WTC11 (cell line): Measurements from ENCODE around the gene CCDC92.

Experiments used
- CREM ChIP-seq: sonication (generic); formaldehyde crosslinking; IDR thresholded peaks from 2 replicates; pipeline ENCODE4 v1.8.1; 2022; ENCODE audit warnings: mild to moderate bottlenecking, missing genetic modification reagents, moderate library complexity
- ELF4 ChIP-seq: sonication (generic); formaldehyde crosslinking; IDR thresholded peaks from 2 replicates; pipeline ENCODE4 v1.8.1; 2022; ENCODE audit warnings: low read depth, mild to moderate bottlenecking, moderate library complexity, missing genetic modification reagents
- TEAD4 ChIP-seq: sonication (generic); formaldehyde crosslinking; IDR thresholded peaks from 2 replicates; pipeline ENCODE4 v1.8.0; 2022; ENCODE audit warnings: mild to moderate bottlenecking, missing genetic modification reagents
- ZNF121 ChIP-seq: sonication (generic); formaldehyde crosslinking; IDR thresholded peaks from 2 replicates; pipeline ENCODE4 v1.8.0; 2023; ENCODE audit warnings: missing genetic modification reagents
- TF ChIP-seq, protein P1 (sequence below): fragments of 200-600 bp; IDR thresholded peaks from 2 replicates; pipeline ENCODE4 v1.8.0; 2022; ENCODE audit warnings: antibody characterized with exemption
- TF ChIP-seq, protein P2 (sequence below): sonication (generic); formaldehyde crosslinking; IDR thresholded peaks from 2 replicates; pipeline ENCODE4 v1.8.1; 2023; ENCODE audit warnings: mild to moderate bottlenecking, missing genetic modification reagents, moderate library complexity
- TF ChIP-seq, protein P3 (sequence below): sonication (generic); formaldehyde crosslinking; IDR thresholded peaks from 2 replicates; pipeline ENCODE4 v1.8.0; 2023; ENCODE audit warnings: missing genetic modification reagents

DNA sequence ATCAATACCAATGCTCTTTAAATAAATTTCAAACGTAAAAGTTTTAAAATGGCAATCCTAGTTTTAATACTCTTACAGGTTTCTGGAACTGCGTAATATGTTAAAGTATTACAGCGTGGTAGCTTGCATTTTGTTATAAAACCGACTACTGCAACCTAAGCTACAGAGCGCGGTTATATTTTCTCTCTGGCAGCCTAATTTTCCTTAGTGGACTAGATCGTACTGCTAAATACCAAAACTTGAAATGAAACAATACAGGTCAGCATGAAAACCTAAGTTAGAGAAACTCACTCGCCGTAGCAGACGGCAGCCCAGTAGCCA, 1.2 kb downstream of the CCDC92 start:
- TF ChIP-seq, protein P1, sequence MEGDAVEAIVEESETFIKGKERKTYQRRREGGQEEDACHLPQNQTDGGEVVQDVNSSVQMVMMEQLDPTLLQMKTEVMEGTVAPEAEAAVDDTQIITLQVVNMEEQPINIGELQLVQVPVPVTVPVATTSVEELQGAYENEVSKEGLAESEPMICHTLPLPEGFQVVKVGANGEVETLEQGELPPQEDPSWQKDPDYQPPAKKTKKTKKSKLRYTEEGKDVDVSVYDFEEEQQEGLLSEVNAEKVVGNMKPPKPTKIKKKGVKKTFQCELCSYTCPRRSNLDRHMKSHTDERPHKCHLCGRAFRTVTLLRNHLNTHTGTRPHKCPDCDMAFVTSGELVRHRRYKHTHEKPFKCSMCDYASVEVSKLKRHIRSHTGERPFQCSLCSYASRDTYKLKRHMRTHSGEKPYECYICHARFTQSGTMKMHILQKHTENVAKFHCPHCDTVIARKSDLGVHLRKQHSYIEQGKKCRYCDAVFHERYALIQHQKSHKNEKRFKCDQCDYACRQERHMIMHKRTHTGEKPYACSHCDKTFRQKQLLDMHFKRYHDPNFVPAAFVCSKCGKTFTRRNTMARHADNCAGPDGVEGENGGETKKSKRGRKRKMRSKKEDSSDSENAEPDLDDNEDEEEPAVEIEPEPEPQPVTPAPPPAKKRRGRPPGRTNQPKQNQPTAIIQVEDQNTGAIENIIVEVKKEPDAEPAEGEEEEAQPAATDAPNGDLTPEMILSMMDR, result no peak
- TF ChIP-seq, protein P2, sequence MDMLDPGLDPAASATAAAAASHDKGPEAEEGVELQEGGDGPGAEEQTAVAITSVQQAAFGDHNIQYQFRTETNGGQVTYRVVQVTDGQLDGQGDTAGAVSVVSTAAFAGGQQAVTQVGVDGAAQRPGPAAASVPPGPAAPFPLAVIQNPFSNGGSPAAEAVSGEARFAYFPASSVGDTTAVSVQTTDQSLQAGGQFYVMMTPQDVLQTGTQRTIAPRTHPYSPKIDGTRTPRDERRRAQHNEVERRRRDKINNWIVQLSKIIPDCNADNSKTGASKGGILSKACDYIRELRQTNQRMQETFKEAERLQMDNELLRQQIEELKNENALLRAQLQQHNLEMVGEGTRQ (CRISPR knock-in tag), result no peak
- TF ChIP-seq, protein P3, sequence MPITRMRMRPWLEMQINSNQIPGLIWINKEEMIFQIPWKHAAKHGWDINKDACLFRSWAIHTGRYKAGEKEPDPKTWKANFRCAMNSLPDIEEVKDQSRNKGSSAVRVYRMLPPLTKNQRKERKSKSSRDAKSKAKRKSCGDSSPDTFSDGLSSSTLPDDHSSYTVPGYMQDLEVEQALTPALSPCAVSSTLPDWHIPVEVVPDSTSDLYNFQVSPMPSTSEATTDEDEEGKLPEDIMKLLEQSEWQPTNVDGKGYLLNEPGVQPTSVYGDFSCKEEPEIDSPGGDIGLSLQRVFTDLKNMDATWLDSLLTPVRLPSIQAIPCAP, result no peak
- TF ChIP-seq TEAD4 (CRISPR knock-in tag), result no peak
- TF ChIP-seq ZNF121 (CRISPR knock-in tag), result no peak
- TF ChIP-seq CREM (CRISPR knock-in tag), result no peak
- no peak for TF ChIP-seq ELF4
